Fibroblast of upper back skin (primary cell): Measurements from ENCODE around the gene PLB1.
A peak's percentile ranks its signal among the peaks of the same experiment; 100 is the strongest.

Experiments
- DNase-seq: peaks from one replicate; pipeline ENCODE4 v3.0.0-alpha.2; 2013

The PLB1 gene

GRCh38 chr2:28594332-28595108 is 98.7 kb downstream of the PLB1 start:
- DNase-seq: peak; percentile 76

GRCh38 chr2:28595323-28595722 is 99.5 kb downstream of the PLB1 start:
- no peak for DNase-seq

GRCh38 chr2:28598484-28598883 is 102.6 kb downstream of the PLB1 start:
- DNase-seq: no peak

GRCh38 chr2:28600181-28600580 is 104.3 kb downstream of the PLB1 start:
- DNase-seq: no peak

- DNase-seq: no peak
These were observed 105.8 kb downstream of the PLB1 start for GRCh38 chr2:28601616-28602015.

- DNase-seq: no peak
These were observed 106.3 kb downstream of the PLB1 start for GRCh38 chr2:28602136-28602660.

GRCh38 chr2:28602751-28603639 is 107.1 kb downstream of the PLB1 start:
- DNase-seq: no peak

- DNase-seq: no peak
These were observed 108.0 kb downstream of the PLB1 start for GRCh38 chr2:28603821-28604220.

- no peak for DNase-seq
These were observed 108.5 kb downstream of the PLB1 start for GRCh38 chr2:28604284-28604843.

- DNase-seq: peak; percentile 77
These were observed 111.2 kb downstream of the PLB1 start for GRCh38 chr2:28606986-28607441.

GRCh38 chr2:28607730-28608499 is 112.1 kb downstream of the PLB1 start:
- DNase-seq: no peak

GRCh38 chr2:28608500-28609424 is 112.9 kb downstream of the PLB1 start:
- DNase-seq: no peak

GRCh38 chr2:28610583-28611201 is 114.8 kb downstream of the PLB1 start:
- peak; percentile 90 for DNase-seq

GRCh38 chr2:28612131-28612812 is 116.4 kb downstream of the PLB1 start:
- DNase-seq: no peak

GRCh38 chr2:28613186-28613585 is 117.3 kb downstream of the PLB1 start:
- no peak for DNase-seq

- DNase-seq: peak; percentile 71
These were observed 118.0 kb downstream of the PLB1 start for GRCh38 chr2:28613633-28614501.

GRCh38 chr2:28615706-28616105 is 119.8 kb downstream of the PLB1 start:
- DNase-seq: no peak

GRCh38 chr2:28616396-28616999 is 120.6 kb downstream of the PLB1 start:
- peak; percentile 95 for DNase-seq
